Skeletal muscle satellite cell (primary cell): ENCODE data around the gene HBQ1.
"Not testable (repeated sequence)": the region's sequence is repeated elsewhere in the genome, so short reads cannot be mapped to it uniquely, and the experiment has no call there.

Source experiments
- H3K27me3 ChIP-seq: 2 replicates; pipeline ENCODE4 v1.7.0; 2013; ENCODE audit warnings: low read length; ENCODE audit not compliant: control insufficient read depth, insufficient read depth
- H3K36me3 ChIP-seq: 2 replicates; pipeline ENCODE4 v1.7.0; 2013; ENCODE audit warnings: mild to moderate bottlenecking, control low read depth, low read length; ENCODE audit not compliant: insufficient read depth
- H3K4me1 ChIP-seq: 2 replicates; pipeline ENCODE4 v1.7.0; 2013; ENCODE audit warnings: low read length; ENCODE audit not compliant: control insufficient read depth, insufficient read depth
- H3K4me2 ChIP-seq: 2 replicates; pipeline ENCODE4 v1.7.0; 2013; ENCODE audit warnings: mild to moderate bottlenecking, low read length
- H3K4me3 ChIP-seq: 2 replicates; pipeline ENCODE4 v1.7.0; 2013; ENCODE audit warnings: low read length
- H3K9ac ChIP-seq: 2 replicates; pipeline ENCODE4 v1.7.0; 2013; ENCODE audit warnings: mild to moderate bottlenecking, low read depth, low read length, moderate library complexity
- H3K9me3 ChIP-seq: replicated peaks from 2 replicates; pipeline ENCODE4 v1.7.0; 2013; ENCODE audit warnings: mild to moderate bottlenecking, control low read depth, low read length

HBQ1 gene

DNA sequence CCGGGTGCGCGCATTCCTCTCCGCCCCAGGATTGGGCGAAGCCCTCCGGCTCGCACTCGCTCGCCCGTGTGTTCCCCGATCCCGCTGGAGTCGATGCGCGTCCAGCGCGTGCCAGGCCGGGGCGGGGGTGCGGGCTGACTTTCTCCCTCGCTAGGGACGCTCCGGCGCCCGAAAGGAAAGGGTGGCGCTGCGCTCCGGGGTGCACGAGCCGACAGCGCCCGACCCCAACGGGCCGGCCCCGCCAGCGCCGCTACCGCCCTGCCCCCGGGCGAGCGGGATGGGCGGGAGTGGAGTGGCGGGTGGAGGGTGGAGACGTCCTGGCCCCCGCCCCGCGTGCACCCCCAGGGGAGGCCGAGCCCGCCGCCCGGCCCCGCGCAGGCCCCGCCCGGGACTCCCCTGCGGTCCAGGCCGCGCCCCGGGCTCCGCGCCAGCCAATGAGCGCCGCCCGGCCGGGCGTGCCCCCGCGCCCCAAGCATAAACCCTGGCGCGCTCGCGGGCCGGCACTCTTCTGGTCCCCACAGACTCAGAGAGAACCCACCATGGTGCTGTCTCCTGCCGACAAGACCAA lies 7.8 kb upstream of the HBQ1 start, which contains the start of gene HBA2:
TSS of gene HBA2 (plus strand) at position 503 of the 568 bp plus-strand sequence. CDS start at position 540, 37 bp downstream.
- H3K4me2 ChIP-seq, H3K36me3 ChIP-seq, H3K4me3 ChIP-seq, H3K9ac ChIP-seq, H3K4me1 ChIP-seq, H3K9me3 ChIP-seq: not testable (repeated sequence)
- H3K27me3 ChIP-seq, result peaks cover 50% of the 10 kb centered on the region

DNA sequence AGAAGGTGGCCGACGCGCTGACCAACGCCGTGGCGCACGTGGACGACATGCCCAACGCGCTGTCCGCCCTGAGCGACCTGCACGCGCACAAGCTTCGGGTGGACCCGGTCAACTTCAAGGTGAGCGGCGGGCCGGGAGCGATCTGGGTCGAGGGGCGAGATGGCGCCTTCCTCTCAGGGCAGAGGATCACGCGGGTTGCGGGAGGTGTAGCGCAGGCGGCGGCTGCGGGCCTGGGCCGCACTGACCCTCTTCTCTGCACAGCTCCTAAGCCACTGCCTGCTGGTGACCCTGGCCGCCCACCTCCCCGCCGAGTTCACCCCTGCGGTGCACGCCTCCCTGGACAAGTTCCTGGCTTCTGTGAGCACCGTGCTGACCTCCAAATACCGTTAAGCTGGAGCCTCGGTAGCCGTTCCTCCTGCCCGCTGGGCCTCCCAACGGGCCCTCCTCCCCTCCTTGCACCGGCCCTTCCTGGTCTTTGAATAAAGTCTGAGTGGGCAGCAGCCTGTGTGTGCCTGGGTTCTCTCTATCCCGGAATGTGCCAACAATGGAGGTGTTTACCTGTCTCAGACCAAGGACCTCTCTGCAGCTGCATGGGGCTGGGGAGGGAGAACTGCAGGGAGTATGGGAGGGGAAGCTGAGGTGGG lies 6.9 kb upstream of the HBQ1 start:
- H3K27me3 ChIP-seq, result peaks cover 50% of the 10 kb centered on the region
- H3K4me2 ChIP-seq, H3K4me1 ChIP-seq, H3K4me3 ChIP-seq, H3K9me3 ChIP-seq, H3K9ac ChIP-seq, H3K36me3 ChIP-seq: not testable (repeated sequence)

- not testable (repeated sequence) for H3K36me3 ChIP-seq, H3K4me1 ChIP-seq, H3K4me2 ChIP-seq, H3K9ac ChIP-seq, H3K9me3 ChIP-seq, H3K4me3 ChIP-seq
- H3K27me3 ChIP-seq, result peaks cover 43% of the 10 kb centered on the region
These were observed 6.1 kb upstream of the HBQ1 start for GRCh38 chr16:173928-174769.

DNA sequence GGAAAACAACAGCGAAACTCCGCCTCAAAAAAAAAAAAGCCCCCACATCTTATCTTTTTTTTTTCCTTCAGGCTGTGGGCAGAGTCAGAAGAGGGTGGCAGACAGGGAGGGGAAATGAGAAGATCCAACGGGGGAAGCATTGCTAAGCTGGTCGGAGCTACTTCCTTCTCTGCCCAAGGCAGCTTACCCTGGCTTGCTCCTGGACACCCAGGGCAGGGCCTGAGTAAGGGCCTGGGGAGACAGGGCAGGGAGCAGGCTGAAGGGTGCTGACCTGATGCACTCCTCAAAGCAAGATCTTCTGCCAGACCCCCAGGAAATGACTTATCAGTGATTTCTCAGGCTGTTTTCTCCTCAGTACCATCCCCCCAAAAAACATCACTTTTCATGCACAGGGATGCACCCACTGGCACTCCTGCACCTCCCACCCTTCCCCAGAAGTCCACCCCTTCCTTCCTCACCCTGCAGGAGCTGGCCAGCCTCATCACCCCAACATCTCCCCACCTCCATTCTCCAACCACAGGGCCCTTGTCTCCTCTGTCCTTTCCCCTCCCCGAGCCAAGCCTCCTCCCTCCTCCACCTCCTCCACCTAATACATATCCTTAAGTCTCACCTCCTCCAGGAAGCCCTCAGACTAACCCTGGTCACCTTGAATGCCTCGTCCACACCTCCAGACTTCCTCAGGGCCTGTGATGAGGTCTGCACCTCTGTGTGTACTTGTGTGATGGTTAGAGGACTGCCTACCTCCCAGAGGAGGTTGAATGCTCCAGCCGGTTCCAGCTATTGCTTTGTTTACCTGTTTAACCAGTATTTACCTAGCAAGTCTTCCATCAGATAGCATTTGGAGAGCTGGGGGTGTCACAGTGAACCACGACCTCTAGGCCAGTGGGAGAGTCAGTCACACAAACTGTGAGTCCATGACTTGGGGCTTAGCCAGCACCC lies 5.0 kb upstream of the HBQ1 start:
- Histone ChIP-seq H3K4me1 (peaks cover 6% of the 10 kb centered on the region), H3K27me3 (peaks cover 51% of the 10 kb centered on the region), H3K9ac (no peak overlapping the region), H3K36me3 (no peaks in the 10 kb centered on the region), H3K9me3 (no peaks in the 10 kb centered on the region), H3K4me3 (no peak overlapping the region), H3K4me2 (no peak overlapping the region)

GRCh38 chr16:176006-176405 lies 4.3 kb upstream of the HBQ1 start:
- not testable (repeated sequence) for H3K9me3 ChIP-seq, H3K36me3 ChIP-seq, H3K9ac ChIP-seq, H3K4me3 ChIP-seq, H3K4me2 ChIP-seq
- Histone ChIP-seq H3K27me3 (peaks cover 48% of the 10 kb centered on the region), H3K4me1 (peaks cover 11% of the 10 kb centered on the region)

GRCh38 chr16:176477-177382 lies 3.5 kb upstream of the HBQ1 start, which contains the start of gene HBA1:
HBA1 (plus strand) TSS chr16:176680; CDS start chr16:176717, 37 bp downstream.
- not testable (repeated sequence) for H3K9ac ChIP-seq, H3K4me3 ChIP-seq, H3K4me2 ChIP-seq, H3K9me3 ChIP-seq, H3K36me3 ChIP-seq
- Histone ChIP-seq H3K27me3 (peaks cover 43% of the 10 kb centered on the region), H3K4me1 (peaks cover 19% of the 10 kb centered on the region)

DNA sequence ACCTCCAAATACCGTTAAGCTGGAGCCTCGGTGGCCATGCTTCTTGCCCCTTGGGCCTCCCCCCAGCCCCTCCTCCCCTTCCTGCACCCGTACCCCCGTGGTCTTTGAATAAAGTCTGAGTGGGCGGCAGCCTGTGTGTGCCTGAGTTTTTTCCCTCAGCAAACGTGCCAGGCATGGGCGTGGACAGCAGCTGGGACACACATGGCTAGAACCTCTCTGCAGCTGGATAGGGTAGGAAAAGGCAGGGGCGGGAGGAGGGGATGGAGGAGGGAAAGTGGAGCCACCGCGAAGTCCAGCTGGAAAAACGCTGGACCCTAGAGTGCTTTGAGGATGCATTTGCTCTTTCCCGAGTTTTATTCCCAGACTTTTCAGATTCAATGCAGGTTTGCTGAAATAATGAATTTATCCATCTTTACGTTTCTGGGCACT lies 2.9 kb upstream of the HBQ1 start:
- H3K36me3 ChIP-seq, result no peaks in the 10 kb centered on the region
- no peaks in the 10 kb centered on the region for H3K9me3 ChIP-seq
- peaks cover 42% of the 10 kb centered on the region for H3K27me3 ChIP-seq
- H3K9ac ChIP-seq, result no peak overlapping the region
- H3K4me3 ChIP-seq, result no peak overlapping the region
- H3K4me2 ChIP-seq, result no peak overlapping the region
- H3K4me1 ChIP-seq, result peaks cover 20% of the 10 kb centered on the region

DNA sequence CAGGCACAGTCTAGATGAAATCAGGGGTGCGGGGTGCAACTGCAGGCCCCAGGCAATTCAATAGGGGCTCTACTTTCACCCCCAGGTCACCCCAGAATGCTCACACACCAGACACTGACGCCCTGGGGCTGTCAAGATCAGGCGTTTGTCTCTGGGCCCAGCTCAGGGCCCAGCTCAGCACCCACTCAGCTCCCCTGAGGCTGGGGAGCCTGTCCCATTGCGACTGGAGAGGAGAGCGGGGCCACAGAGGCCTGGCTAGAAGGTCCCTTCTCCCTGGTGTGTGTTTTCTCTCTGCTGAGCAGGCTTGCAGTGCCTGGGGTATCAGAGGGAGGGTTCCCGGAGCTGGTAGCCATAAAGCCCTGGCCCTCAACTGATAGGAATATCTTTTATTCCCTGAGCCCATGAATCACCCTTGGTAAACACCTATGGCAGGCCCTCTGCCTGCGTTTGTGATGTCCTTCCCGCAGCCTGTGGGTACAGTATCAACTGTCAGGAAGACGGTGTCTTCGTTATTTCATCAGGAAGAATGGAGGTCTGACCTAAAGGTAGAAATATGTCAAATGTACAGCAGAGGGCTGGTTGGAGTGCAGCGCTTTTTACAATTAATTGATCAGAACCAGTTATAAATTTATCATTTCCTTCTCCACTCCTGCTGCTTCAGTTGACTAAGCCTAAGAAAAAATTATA lies 2.1 kb upstream of the HBQ1 start:
- peaks cover 20% of the 10 kb centered on the region for H3K4me1 ChIP-seq
- H3K4me2 ChIP-seq, result no peak overlapping the region
- no peak overlapping the region for H3K9ac ChIP-seq
- no peaks in the 10 kb centered on the region for H3K36me3 ChIP-seq
- H3K4me3 ChIP-seq, result no peak overlapping the region
- H3K9me3 ChIP-seq, result no peaks in the 10 kb centered on the region
- H3K27me3 ChIP-seq, result peaks cover 42% of the 10 kb centered on the region

GRCh38 chr16:178668-179015 lies 1.6 kb upstream of the HBQ1 start:
- H3K9ac ChIP-seq, result no peak overlapping the region
- H3K27me3 ChIP-seq, result peaks cover 39% of the 10 kb centered on the region

More at GRCh38 chr16:178668-179015, 1.6 kb upstream of the HBQ1 start:
- Histone ChIP-seq H3K4me1 (peaks cover 20% of the 10 kb centered on the region), H3K36me3 (no peaks in the 10 kb centered on the region), H3K4me3 (no peak overlapping the region), H3K9me3 (no peaks in the 10 kb centered on the region), H3K4me2 (no peak overlapping the region)
